ENCODE results near the gene TMEM89.

Gene TMEM89

DNA sequence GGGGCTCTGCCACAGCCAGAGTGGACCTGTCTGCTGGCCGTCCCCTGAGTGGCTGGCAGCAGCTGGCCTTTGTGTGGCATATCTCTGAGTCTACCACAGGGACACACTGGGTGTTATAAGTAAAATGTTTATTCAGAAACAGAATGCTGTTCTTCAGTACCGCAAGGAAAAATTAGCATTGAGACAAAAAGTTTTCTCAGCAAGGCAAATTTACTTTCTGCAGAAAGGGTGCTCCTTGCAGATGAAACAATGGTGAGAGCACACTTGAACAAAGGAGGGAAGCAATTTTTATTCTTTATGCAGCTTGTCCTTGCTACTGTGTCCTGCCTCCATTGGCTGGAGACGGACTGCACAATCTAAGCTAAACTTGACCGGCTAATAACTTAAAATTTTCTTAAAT is 4.0 kb downstream of the TMEM89 start:
- Histone ChIP-seq H3K9me3 (ENCODE audit: control insufficient read depth, insufficient read depth, low read depth, low read length) (no peaks in the 10 kb centered on the region), H3K36me3 (ENCODE audit: control insufficient read depth in 2 of 2, insufficient read depth in 1 of 2, low read length in 2 of 2) (no peaks in the 10 kb centered on the region), H3K4me3 (ENCODE audit: low read depth, low read length) (no peak overlapping the region), H3K27ac (ENCODE audit: extremely low read depth, low read depth, low read length) (no peak overlapping the region), H3K4me1 (ENCODE audit: control insufficient read depth, insufficient read depth, low read length) (no peaks in the 10 kb centered on the region)
- ChIA-PET CTCF (no interaction called here), POLR2A (no interaction called here)
- TF ChIP-seq ZFP69B (tag by site-specific recombination; IDR thresholded peaks at IDR 0.05): no peak
- no peak for TF ChIP-seq ZNF785 (tag by site-specific recombination; IDR thresholded peaks at IDR 0.05)
- TF ChIP-seq, protein P1, sequence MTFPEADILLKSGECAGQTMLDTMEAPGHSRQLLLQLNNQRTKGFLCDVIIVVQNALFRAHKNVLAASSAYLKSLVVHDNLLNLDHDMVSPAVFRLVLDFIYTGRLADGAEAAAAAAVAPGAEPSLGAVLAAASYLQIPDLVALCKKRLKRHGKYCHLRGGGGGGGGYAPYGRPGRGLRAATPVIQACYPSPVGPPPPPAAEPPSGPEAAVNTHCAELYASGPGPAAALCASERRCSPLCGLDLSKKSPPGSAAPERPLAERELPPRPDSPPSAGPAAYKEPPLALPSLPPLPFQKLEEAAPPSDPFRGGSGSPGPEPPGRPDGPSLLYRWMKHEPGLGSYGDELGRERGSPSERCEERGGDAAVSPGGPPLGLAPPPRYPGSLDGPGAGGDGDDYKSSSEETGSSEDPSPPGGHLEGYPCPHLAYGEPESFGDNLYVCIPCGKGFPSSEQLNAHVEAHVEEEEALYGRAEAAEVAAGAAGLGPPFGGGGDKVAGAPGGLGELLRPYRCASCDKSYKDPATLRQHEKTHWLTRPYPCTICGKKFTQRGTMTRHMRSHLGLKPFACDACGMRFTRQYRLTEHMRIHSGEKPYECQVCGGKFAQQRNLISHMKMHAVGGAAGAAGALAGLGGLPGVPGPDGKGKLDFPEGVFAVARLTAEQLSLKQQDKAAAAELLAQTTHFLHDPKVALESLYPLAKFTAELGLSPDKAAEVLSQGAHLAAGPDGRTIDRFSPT (tag by site-specific recombination; IDR thresholded peaks at IDR 0.05): no peak
- no peak for TF ChIP-seq BCL11B (tag by site-specific recombination; IDR thresholded peaks at IDR 0.05; ENCODE audit: low read depth)
- TF ChIP-seq TRIM28 (IDR thresholded peaks at IDR 0.05; ENCODE audit: borderline replicate concordance, low read length): peak; percentile 75; the same call in 1 of the 2 replicates
- no peak for TF ChIP-seq IKZF3 (tag by site-specific recombination; IDR thresholded peaks at IDR 0.05)
- no peak for TF ChIP-seq ZNF248 (tag by site-specific recombination; IDR thresholded peaks at IDR 0.05)
- TF ChIP-seq ZNF670 (tag by site-specific recombination; IDR thresholded peaks at IDR 0.05; ENCODE audit: low read depth): no peak
- TF ChIP-seq ZNF555 (tag by site-specific recombination; conservative IDR thresholded peaks at IDR 0.05): no peak
- peak; percentile 97 for TF ChIP-seq SETDB1 (IDR thresholded peaks at IDR 0.05; ENCODE audit: insufficient read length, low read length)

DNA sequence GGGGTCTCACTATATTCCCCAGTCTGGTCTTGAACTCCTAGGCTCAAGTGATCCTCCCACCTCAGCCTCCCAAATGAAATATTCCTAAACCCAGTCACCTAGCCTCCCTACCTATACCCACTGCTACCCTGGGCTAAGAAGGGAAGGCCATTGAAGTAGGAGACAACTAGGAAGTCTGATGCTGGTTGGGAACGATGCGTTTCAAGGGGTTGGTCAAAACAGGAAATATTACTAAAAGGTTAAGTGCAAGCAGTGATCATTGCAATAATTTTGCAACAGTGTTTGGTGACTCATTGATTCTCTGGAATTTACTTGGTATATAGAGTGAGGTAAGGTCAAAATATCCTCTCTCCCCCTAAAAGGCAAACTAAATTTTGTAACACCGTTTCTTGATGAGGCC is 7.5 kb downstream of the TMEM89 start:
- Histone ChIP-seq H3K4me3 (ENCODE audit: low read depth, low read length) (no peak overlapping the region), H3K9me3 (ENCODE audit: control insufficient read depth, insufficient read depth, low read depth, low read length) (no peaks in the 10 kb centered on the region), H3K4me1 (ENCODE audit: control insufficient read depth, insufficient read depth, low read length) (no peaks in the 10 kb centered on the region), H3K36me3 (ENCODE audit: control insufficient read depth in 2 of 2, insufficient read depth in 1 of 2, low read length in 2 of 2) (no peaks in the 10 kb centered on the region), H3K27ac (ENCODE audit: extremely low read depth, low read depth, low read length) (no peak overlapping the region)
- TF ChIP-seq ZSCAN23 (tag by site-specific recombination; IDR thresholded peaks at IDR 0.05) (no peak), ZNF629 (tag by site-specific recombination; IDR thresholded peaks at IDR 0.05) (no peak), ZNF837 (tag by site-specific recombination; IDR thresholded peaks at IDR 0.05) (no peak), ZNF548 (tag by site-specific recombination; IDR thresholded peaks at IDR 0.05) (no peak), ZNF621 (tag by site-specific recombination; IDR thresholded peaks at IDR 0.05) (no peak)
- TF ChIP-seq, protein P2, sequence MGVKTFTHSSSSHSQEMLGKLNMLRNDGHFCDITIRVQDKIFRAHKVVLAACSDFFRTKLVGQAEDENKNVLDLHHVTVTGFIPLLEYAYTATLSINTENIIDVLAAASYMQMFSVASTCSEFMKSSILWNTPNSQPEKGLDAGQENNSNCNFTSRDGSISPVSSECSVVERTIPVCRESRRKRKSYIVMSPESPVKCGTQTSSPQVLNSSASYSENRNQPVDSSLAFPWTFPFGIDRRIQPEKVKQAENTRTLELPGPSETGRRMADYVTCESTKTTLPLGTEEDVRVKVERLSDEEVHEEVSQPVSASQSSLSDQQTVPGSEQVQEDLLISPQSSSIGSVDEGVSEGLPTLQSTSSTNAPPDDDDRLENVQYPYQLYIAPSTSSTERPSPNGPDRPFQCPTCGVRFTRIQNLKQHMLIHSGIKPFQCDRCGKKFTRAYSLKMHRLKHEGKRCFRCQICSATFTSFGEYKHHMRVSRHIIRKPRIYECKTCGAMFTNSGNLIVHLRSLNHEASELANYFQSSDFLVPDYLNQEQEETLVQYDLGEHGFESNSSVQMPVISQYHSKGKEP (tag by site-specific recombination; IDR thresholded peaks at IDR 0.05): no peak
- TF ChIP-seq, protein P3, sequence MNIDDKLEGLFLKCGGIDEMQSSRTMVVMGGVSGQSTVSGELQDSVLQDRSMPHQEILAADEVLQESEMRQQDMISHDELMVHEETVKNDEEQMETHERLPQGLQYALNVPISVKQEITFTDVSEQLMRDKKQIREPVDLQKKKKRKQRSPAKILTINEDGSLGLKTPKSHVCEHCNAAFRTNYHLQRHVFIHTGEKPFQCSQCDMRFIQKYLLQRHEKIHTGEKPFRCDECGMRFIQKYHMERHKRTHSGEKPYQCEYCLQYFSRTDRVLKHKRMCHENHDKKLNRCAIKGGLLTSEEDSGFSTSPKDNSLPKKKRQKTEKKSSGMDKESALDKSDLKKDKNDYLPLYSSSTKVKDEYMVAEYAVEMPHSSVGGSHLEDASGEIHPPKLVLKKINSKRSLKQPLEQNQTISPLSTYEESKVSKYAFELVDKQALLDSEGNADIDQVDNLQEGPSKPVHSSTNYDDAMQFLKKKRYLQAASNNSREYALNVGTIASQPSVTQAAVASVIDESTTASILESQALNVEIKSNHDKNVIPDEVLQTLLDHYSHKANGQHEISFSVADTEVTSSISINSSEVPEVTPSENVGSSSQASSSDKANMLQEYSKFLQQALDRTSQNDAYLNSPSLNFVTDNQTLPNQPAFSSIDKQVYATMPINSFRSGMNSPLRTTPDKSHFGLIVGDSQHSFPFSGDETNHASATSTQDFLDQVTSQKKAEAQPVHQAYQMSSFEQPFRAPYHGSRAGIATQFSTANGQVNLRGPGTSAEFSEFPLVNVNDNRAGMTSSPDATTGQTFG (tag by site-specific recombination; IDR thresholded peaks at IDR 0.05; ENCODE audit: borderline replicate concordance): no peak
- CTCF ChIA-PET: no interaction called here
- POLR2A ChIA-PET: interaction anchor here (0.6 kb wide), 1 partner anchor 265 kb away, joined by 4 read pairs; no protein-coding TSS in a partner anchor

Data from HEK293 (cell line).